Right lobe of liver (tissue), 4 donors: ENCODE measurements around the gene NKX6-1.

Source experiments
- CTCF ChIP-seq, 4 donors: fragments of 200-600 bp in 3 of 4; fragments of 450-650 bp in 1 of 4; IDR thresholded peaks; one replicate each; pipeline versions ENCODE4 v1.5.1 to v1.8.0; 2016 to 2022; ENCODE audit warnings: antibody characterized with exemption in 4 of 4, mild to moderate bottlenecking in 2 of 4
- POLR2A ChIP-seq: fragments of 450-650 bp; IDR thresholded peaks from one replicate; pipeline ENCODE4 v1.6.1; 2017; ENCODE audit warnings: antibody characterized with exemption, mild to moderate bottlenecking
- donor health status: DM: no; HTN: no; CAD: no.
- donor health status: DM: no; HTN: no; CAD: no.
- donor health status: DM: no; HTN: yes; CAD: no.

- TF ChIP-seq CTCF (IDR thresholded peaks at IDR 0.05) (no peak), POLR2A (no peak)
Observed at GRCh38 chr4:84480082-84480481, 19.0 kb downstream of the NKX6-1 start.
